Erythroblast (primary cell): ENCODE results near the gene KRTAP17-1.

ENCODE experiments used
- GATA1 ChIP-seq: IDR thresholded peaks from 2 replicates; pipeline ENCODE4 v1.6.1; 2011; ENCODE audit warnings: low read depth, mild to moderate bottlenecking, control low read depth, low read length, moderate library complexity
- POLR2A ChIP-seq: IDR thresholded peaks from 2 replicates; pipeline ENCODE4 v1.6.1; 2011; ENCODE audit warnings: mild to moderate bottlenecking, low read length

- TF ChIP-seq POLR2A (no peak), GATA1 (no peak)
Observed at GRCh38 chr17:41343029-41343428, 27.5 kb upstream of the KRTAP17-1 start.
